Hepatocyte (in vitro differentiated cells): ENCODE results near the gene LIX1. TPM values are rescaled to one million over a fixed set of nuclear protein-coding genes. Genes with fewer than 3 reads are reported as not detected.
A peak's percentile ranks its signal among the peaks of the same experiment; 100 is the strongest.

Experiments used
- DNase-seq: peaks from one replicate; pipeline ENCODE4 v3.0.0-alpha.2; 2016; ENCODE audit warnings: low spot score
- H2AFZ ChIP-seq: fragments of 200-600 bp; sonication (generic); 2 replicates; pipeline ENCODE4 v1.6.0; 2016; ENCODE audit warnings: antibody characterized with exemption, mild to moderate bottlenecking
- H3K27ac ChIP-seq: fragments of 200-600 bp; sonication (generic); 2 replicates; pipeline ENCODE4 v1.5.1; 2016; ENCODE audit warnings: mild to moderate bottlenecking
- H3K27me3 ChIP-seq: fragments of 200-600 bp; sonication (generic); 2 replicates; pipeline ENCODE4 v1.6.1; 2016
- H3K36me3 ChIP-seq: fragments of 200-600 bp; sonication (generic); replicated peaks from 2 replicates; pipeline ENCODE4 v1.5.1; 2016; ENCODE audit warnings: low read depth; ENCODE audit not compliant: insufficient read depth
- H3K4me1 ChIP-seq: fragments of 200-600 bp; sonication (generic); 2 replicates; pipeline ENCODE4 v1.5.1; 2016; ENCODE audit warnings: mild to moderate bottlenecking, moderate library complexity; ENCODE audit not compliant: insufficient read depth
- H3K4me2 ChIP-seq: fragments of 200-600 bp; sonication (generic); 2 replicates; pipeline ENCODE4 v1.6.0; 2016
- H3K4me3 ChIP-seq: fragments of 200-600 bp; sonication (generic); 2 replicates; pipeline ENCODE4 v1.5.1; 2016; ENCODE audit warnings: mild to moderate bottlenecking
- H3K79me2 ChIP-seq: fragments of 200-600 bp; sonication (generic); 2 replicates; pipeline ENCODE4 v1.6.0; 2017; ENCODE audit warnings: mild to moderate bottlenecking
- H3K9me2 ChIP-seq: fragments of 200-600 bp; sonication (generic); replicated peaks from 2 replicates; pipeline ENCODE4 v1.6.0; 2017; ENCODE audit warnings: mild to moderate bottlenecking; ENCODE audit not compliant: insufficient read depth
- H3K9me3 ChIP-seq: fragments of 200-600 bp; sonication (generic); 2 replicates; pipeline ENCODE4 v1.5.1; 2016; ENCODE audit warnings: low read depth, mild to moderate bottlenecking
- H4K20me1 ChIP-seq: fragments of 200-600 bp; sonication (generic); 2 replicates; pipeline ENCODE4 v1.6.0; 2016; ENCODE audit warnings: mild to moderate bottlenecking; ENCODE audit not compliant: insufficient read depth, poor library complexity, severe bottlenecking
- CTCF ChIP-seq: fragments of 200-600 bp; sonication (generic); IDR thresholded peaks from 2 replicates; pipeline ENCODE4 v1.5.1; 2016; ENCODE audit warnings: antibody characterized with exemption, mild to moderate bottlenecking; ENCODE audit not compliant: poor library complexity
- EZH2 ChIP-seq: fragments of 200-600 bp; sonication (generic); IDR thresholded peaks from 2 replicates; pipeline ENCODE4 v1.6.1; 2016; ENCODE audit warnings: antibody characterized with exemption, mild to moderate bottlenecking, borderline replicate concordance
- EZH2phosphoT487 ChIP-seq: fragments of 200-600 bp; sonication (generic); IDR thresholded peaks from one replicate; pipeline ENCODE4 v1.6.1; 2018; ENCODE audit warnings: antibody characterized with exemption, mild to moderate bottlenecking, low read depth, moderate library complexity; ENCODE audit not compliant: unreplicated experiment, severe bottlenecking
- WGBS: methylation state at CpG from one replicate; pipeline ENCODE4 v1.1.6; 2016; ENCODE audit warnings: low lambda C conversion rate; ENCODE audit errors: missing lambda C conversion rate; 5-methylcytosine and 5-hydroxymethylcytosine counted together
- polyA plus RNA-seq: library from polyadenylated mRNA; unstranded; fragments of >200 nt; fragmentation: Nextera tagmentation; extraction: Ambion mirVana; gene quantifications from 2 replicates; pipeline ENCODE4 v1.2.1, GENCODE V29; 2016
- total RNA-seq: library from RNA; depleted of rRNA; stranded (reverse); fragments of >200 nt; gene quantifications from 2 replicates; pipeline ENCODE4 v1.2.3, GENCODE V29; 2014

LIX1 gene
- total and polyA plus RNA-seq, 2 experiments from 2014 or later, result 4.3 to 6.2 TPM

- no peaks in the 10 kb centered on the region for H3K27me3 ChIP-seq
- WGBS, result 76% methylated on average over 7 of the region's 7 CpGs
- no peaks in the 10 kb centered on the region for H4K20me1 ChIP-seq
- H3K4me2 ChIP-seq, result no peak overlapping the region
- no peaks in the 10 kb centered on the region for H3K9me3 ChIP-seq
- peaks cover 7% of the 10 kb centered on the region for H3K4me1 ChIP-seq
- TF ChIP-seq EZH2phosphoT487, result no peak
- no peak for TF ChIP-seq CTCF
- TF ChIP-seq EZH2, result no peak
- no peaks in the 10 kb centered on the region for H3K79me2 ChIP-seq
- H3K27ac ChIP-seq, result no peak overlapping the region
- H2AFZ ChIP-seq, result no peak overlapping the region
- H3K4me3 ChIP-seq, result no peak overlapping the region
- H3K36me3 ChIP-seq, result no peaks in the 10 kb centered on the region
- H3K9me2 ChIP-seq, result no peaks in the 10 kb centered on the region
- DNase-seq, result no peak
Measured at GRCh38 chr5:97046270-97046982, 96.0 kb downstream of the LIX1 start.

GRCh38 chr5:97044052-97044451, 98.4 kb downstream of the LIX1 start:
- H4K20me1 ChIP-seq, result no peaks in the 10 kb centered on the region
- H3K4me2 ChIP-seq, result no peak overlapping the region
- no peak overlapping the region for H2AFZ ChIP-seq
- no peaks in the 10 kb centered on the region for H3K79me2 ChIP-seq
- peak overlapping the region; percentile 23 for H3K27ac ChIP-seq
- no peak overlapping the region for H3K4me3 ChIP-seq
- WGBS, result 61% methylated on average over 2 of the region's 2 CpGs
- H3K4me1 ChIP-seq, result peaks cover 7% of the 10 kb centered on the region
- TF ChIP-seq EZH2 (no peak), CTCF (peak; percentile 42)
- peak; percentile 55 for DNase-seq
- H3K27me3 ChIP-seq, result no peaks in the 10 kb centered on the region
- no peaks in the 10 kb centered on the region for H3K9me2 ChIP-seq
- H3K9me3 ChIP-seq, result no peaks in the 10 kb centered on the region
- no peaks in the 10 kb centered on the region for H3K36me3 ChIP-seq

GRCh38 chr5:97043511-97043910, 98.9 kb downstream of the LIX1 start:
- H3K9me2 ChIP-seq, result no peaks in the 10 kb centered on the region
- peak overlapping the region; percentile 23 for H3K27ac ChIP-seq
- TF ChIP-seq CTCF (no peak), EZH2phosphoT487 (no peak), EZH2 (no peak)
- 65% methylated on average over 3 of the region's 3 CpGs for WGBS
- no peaks in the 10 kb centered on the region for H3K9me3 ChIP-seq
- peak overlapping the region; percentile 20 for H3K4me2 ChIP-seq
- H3K4me3 ChIP-seq, result no peak overlapping the region
- no peaks in the 10 kb centered on the region for H3K27me3 ChIP-seq
- no peak overlapping the region for H2AFZ ChIP-seq
- H3K4me1 ChIP-seq, result peaks cover 7% of the 10 kb centered on the region
- no peak for DNase-seq
- no peaks in the 10 kb centered on the region for H3K36me3 ChIP-seq
- no peaks in the 10 kb centered on the region for H3K79me2 ChIP-seq
- no peaks in the 10 kb centered on the region for H4K20me1 ChIP-seq
